Measurements from ENCODE around the gene TARBP2.

TARBP2 gene

DNA sequence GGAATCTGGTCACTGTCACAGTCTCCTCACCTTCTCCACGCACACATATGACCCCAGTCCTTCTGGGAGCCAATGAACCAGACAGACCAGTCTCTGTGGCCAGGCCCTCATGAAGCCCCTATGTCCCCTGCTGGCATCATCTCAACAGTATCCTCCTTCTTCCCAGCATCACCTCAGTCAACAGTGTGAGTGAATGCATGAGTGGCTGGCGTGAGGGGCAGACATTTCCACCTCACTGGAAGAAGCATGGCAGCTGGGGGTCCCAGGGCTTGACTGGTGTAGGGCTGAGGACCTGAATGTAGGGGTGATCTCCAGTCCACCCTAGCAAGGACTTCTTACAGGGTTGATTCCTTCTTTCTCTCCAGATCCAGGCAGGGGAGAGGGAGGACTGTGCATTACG is 3.6 kb upstream of the TARBP2 start:
- DNase-seq = no peak

DNA sequence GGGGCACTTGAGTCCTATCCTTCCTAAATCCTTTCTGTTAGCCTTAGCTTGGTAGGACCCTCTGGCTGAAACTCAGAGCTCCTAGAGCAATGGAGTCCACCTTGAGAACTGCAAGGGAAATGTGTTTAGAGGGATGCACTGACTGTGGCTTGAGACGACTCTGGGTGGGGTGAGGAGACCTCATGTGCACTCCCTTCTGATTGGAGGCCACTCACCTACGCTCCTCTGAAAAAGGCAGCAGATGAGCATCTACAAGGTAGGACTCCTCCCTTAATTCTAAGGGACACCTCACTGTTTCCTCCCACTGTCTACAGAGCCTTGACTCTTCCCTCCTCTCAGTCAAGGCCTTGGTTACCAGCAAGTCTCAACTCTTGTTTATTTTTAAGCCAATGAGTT is 2.9 kb upstream of the TARBP2 start:
- no peak for DNase-seq

- DNase-seq = peak; percentile 47
These were observed 1.6 kb upstream of the TARBP2 start, which contains the start of gene MAP3K12 for GRCh38 chr12:53499266-53500141. Gene MAP3K12 (minus strand): TSS chr12:53499458. CDS start chr12:53487391, 12,067 bp downstream.

DNA sequence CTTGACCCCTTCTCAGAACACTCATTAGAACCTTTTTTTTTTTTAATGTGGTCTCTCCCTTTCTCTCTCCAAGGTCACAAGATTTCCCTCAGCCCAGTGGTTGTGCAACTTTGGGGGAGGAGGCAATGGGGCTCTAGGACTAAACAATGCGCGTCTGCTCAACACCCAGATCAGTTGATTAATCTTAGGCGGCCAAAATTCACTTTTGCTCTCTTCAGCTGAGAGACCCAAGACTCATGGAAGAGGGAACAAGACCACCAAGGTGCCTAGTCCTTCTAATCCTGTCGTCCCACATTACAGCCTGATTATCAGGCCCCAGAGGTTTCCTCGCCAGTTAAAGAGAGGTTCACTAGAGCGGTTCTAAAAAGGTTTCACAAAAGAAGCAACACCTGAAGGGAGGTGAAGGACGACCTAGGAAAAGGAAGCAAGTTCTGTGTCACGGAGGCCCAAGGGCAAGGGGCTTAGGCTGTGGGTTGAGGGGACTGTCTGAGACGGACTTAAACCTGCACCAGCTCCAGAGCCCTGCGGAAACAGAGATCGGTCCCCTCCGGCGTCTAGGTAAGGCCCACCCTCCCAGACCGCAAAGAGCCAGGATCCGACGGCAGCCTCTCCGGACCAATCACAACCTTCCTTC is 824 bp upstream of the TARBP2 start:
- peak; percentile 57 for DNase-seq

GRCh38 chr12:53501615-53502181 is 615 bp downstream of the TARBP2 start:
- no peak for DNase-seq

GRCh38 chr12:53502331-53502730 is 1.2 kb downstream of the TARBP2 start:
- no peak for DNase-seq

GRCh38 chr12:53502983-53503728 is 2.1 kb downstream of the TARBP2 start:
- no peak for DNase-seq

DNA sequence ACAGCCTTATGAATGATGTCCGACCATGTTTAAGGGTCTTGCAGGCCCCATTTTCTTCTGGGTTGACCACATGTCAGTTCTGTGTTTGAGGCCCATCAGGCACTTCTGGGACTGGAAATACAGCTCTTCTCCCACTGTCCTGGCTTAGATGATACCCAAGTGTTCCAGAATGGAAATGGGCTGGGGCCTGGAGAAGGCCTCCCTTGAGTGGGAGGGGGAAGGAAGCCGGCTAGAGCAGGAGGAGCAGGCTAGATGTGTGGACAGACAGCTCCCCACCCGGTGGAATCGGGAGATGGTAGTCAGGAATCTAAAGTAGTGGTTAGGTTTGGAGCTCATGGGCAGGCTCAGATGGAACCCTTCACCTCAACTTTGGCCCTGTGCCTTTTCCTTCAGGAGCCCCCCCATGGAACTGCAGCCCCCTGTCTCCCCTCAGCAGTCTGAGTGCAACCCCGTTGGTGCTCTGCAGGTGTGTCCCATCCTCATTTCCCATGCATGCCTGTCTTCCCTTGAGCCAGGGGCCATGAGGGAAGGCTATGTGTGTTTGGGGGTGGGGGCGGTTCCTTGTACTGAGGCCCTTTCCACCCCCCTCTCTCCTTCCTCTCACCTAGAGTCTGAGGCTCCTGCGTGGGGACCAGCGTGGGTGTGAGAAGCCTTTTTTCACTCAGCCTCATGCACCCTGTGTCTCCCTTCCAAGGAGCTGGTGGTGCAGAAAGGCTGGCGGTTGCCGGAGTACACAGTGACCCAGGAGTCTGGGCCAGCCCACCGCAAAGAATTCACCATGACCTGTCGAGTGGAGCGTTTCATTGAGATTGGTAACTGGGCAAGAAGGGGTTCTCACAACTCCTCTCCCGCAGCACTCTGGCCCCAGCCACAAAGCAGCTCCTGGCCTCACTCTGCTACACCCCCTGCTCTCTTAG is 3.2 kb downstream of the TARBP2 start:
- DNase-seq = no peak

GRCh38 chr12:53505086-53505485 is 4.0 kb downstream of the TARBP2 start:
- DNase-seq = no peak

- DNase-seq = no peak
These were observed 4.7 kb downstream of the TARBP2 start for GRCh38 chr12:53505555-53506449.

GRCh38 chr12:53506450-53506785 is 5.3 kb downstream of the TARBP2 start:
- DNase-seq = no peak

DNA sequence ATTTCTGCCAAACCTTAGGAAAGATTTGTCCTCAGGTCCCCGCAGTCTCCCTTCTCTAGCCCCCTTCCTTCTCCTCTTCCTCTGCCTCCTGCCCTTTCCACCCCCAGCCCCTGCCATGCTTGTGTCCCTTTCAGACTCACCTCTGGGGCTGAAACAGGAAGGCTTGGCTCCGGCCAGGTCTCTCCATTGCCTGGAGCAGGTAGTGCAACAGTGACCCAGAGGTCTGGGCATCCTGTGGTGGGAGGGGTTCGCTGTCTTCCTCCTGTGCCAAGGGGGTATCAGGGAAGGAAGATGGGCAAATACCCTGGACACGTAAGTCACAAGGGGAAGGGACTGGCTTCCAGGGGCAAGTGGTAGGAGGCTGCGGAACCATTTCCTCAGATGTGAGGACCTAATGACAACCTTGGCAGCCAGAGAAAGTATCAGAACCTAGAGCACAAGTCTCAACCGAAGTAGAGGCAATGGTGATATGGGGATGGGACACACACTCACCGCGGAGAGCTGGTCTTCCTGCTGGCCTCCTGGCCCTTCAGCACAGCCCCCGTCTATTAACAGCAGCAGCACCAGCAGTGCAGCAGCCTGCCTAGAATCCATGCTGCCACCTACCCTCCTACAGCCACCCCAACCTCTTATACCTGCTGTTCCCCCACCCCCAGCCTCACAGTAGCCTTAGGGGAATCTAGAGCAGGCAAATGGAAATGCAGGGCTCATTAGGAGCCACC is 6.0 kb downstream of the TARBP2 start, which contains the start of gene NPFF:
TSS of gene NPFF (minus strand) at position 604 of the 722 bp plus-strand sequence. CDS start at position 594, 10 bp downstream.
- no peak for DNase-seq

DNA sequence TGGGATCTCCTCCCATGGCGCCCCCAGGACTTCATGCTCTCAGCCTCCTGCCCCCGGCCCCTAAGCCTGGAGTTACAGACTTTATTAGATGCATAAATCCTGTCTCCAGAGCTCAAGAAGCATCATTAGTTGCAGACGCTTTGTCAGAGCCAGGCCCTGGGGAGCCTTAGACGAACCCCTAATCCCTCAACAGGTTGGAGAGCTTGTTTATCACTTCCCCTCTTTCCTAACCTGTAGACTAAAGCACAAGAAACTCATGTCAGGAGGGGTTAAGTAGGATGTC is 6.5 kb downstream of the TARBP2 start:
- DNase-seq = no peak

- DNase-seq = peak; percentile 80
These were observed 7.6 kb downstream of the TARBP2 start for GRCh38 chr12:53508534-53509170.

GRCh38 chr12:53510181-53510812 is 9.2 kb downstream of the TARBP2 start:
- DNase-seq = no peak

DNA sequence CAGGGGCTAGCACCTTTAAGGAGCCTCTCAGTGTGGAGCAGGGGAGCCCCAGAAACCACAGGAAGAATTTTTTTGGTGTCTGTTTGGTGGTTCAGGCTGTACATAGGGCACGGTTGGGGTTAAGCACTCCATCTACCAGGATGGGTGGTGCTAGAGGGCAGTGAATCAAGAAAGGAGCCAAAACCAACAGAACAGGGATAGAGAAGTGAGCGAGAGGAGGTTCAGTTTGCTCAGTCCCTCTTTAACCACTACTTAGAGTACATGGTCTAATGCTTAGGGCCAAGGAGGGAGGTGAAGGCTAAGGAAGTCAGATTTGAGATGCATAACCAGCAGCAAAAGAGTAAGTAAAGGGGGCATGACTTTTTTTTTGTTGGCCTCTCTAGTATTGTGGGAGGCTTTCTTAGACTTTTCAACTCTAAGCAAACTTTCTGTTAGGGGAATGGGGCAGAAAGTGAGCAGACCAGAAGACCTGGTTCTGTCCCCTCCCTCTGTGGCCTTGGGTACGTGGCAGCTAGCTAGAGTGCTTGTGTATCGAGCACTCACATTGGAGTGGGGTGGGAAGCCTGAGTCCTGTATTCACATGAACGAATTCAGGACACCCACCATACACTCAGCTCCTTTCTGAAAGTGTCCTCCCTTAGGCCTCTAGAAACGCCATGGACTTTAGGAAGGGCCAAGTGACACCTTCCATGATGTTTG is 12.8 kb downstream of the TARBP2 start:
- DNase-seq = no peak

GRCh38 chr12:53514628-53515290 is 13.7 kb downstream of the TARBP2 start:
- DNase-seq = no peak

- no peak for DNase-seq
These were observed 14.2 kb downstream of the TARBP2 start for GRCh38 chr12:53515291-53515680.

All from CD4-positive, alpha-beta T cell treated with Interferon gamma for 1 hour (primary cell).